ENCODE results near the gene PRKAR1B. TPM values are rescaled to one million over a fixed set of nuclear protein-coding genes. Genes with fewer than 3 reads are reported as not detected.
A peak's percentile ranks its signal among the peaks of the same experiment; 100 is the strongest.

The PRKAR1B gene
- total and polyA plus RNA-seq, 10 donors = 9.9 to 39.5 (median 23.5) TPM

GRCh38 chr7:631964-632830 lies 94.9 kb downstream of the PRKAR1B start:
- Histone ChIP-seq H3K9me3 (peaks cover 0 to 4% (median 0%) of the 10 kb centered on the region in 8 donors), H3K4me3 (no peak overlapping the region), H3K27me3 (replicated peaks in 1 of 7) (no peaks in the 10 kb centered on the region), H3K4me1 (peaks cover 0 to 12% (median 3%) of the 10 kb centered on the region in 6 donors), H3K36me3 (no peaks in the 10 kb centered on the region), H3K27ac (no peak overlapping the region)
- no peak for TF ChIP-seq POLR2A (IDR thresholded peaks at IDR 0.05)
- TF ChIP-seq CTCF (IDR thresholded peaks at IDR 0.05 in 8 of 11, conservative IDR thresholded peaks at IDR 0.05 in 3 of 11) = no peak
- TF ChIP-seq POLR2AphosphoS5 (IDR thresholded peaks at IDR 0.05) = no peak
- DNase-seq = peak; percentile 61
- intact Hi-C loops (cut with DNase I; ENCODE audit: low total_unique reads) = loop anchor here (10.0 kb wide), 1 partner anchor 297 kb away; no protein-coding TSS in a partner anchor
- WGBS, 5 donors = 93 to 96% (median 95%) methylated on average over 26 to 39 of the region's 39 CpGs

- no peak for TF ChIP-seq CTCF (IDR thresholded peaks at IDR 0.05 in 8 of 11, conservative IDR thresholded peaks at IDR 0.05 in 3 of 11)
- no peak for TF ChIP-seq POLR2A (IDR thresholded peaks at IDR 0.05)
- TF ChIP-seq POLR2AphosphoS5 (IDR thresholded peaks at IDR 0.05) = no peak
- H3K27me3 ChIP-seq (replicated peaks in 1 of 7) = no peaks in the 10 kb centered on the region
- 88 to 97% (median 93%) methylated on average over 9 to 17 of the region's 17 CpGs for WGBS, 5 donors
- peak; percentile 62 for DNase-seq
- H3K27ac ChIP-seq = no peak overlapping the region
- H3K36me3 ChIP-seq = no peaks in the 10 kb centered on the region
- intact Hi-C loops (cut with DNase I; ENCODE audit: low total_unique reads) = loop anchor here (10.0 kb wide), 1 partner anchor 296 kb away; no protein-coding TSS in a partner anchor
- peaks cover 0 to 5% (median under 1%) of the 10 kb centered on the region in 6 donors for H3K4me1 ChIP-seq
- H3K9me3 ChIP-seq = peaks cover 0 to 13% (median 3%) of the 10 kb centered on the region in 8 donors
- no peak overlapping the region for H3K4me3 ChIP-seq
Observed at GRCh38 chr7:631291-631711, 95.8 kb downstream of the PRKAR1B start.

GRCh38 chr7:630539-630938 lies 96.5 kb downstream of the PRKAR1B start:
- no peaks in the 10 kb centered on the region for H3K27me3 ChIP-seq (replicated peaks in 1 of 7)
- H3K27ac ChIP-seq = no peak overlapping the region
- DNase-seq = peak; percentile 49
- peaks cover 0 to 20% (median 11%) of the 10 kb centered on the region in 8 donors for H3K9me3 ChIP-seq
- WGBS, 5 donors = 78 to 88% (median 82%) methylated on average over 4 to 5 of the region's 5 CpGs
- TF ChIP-seq POLR2AphosphoS5 (IDR thresholded peaks at IDR 0.05) (no peak), CTCF (IDR thresholded peaks at IDR 0.05 in 8 of 11, conservative IDR thresholded peaks at IDR 0.05 in 3 of 11) (no peak), POLR2A (IDR thresholded peaks at IDR 0.05) (no peak)
- H3K4me1 ChIP-seq = peaks cover 0 to 5% (median 0%) of the 10 kb centered on the region in 6 donors
- intact Hi-C loops (cut with DNase I; ENCODE audit: low total_unique reads) = loop anchor here (10.0 kb wide), 1 partner anchor 296 kb away; no protein-coding TSS in a partner anchor
- no peaks in the 10 kb centered on the region for H3K36me3 ChIP-seq
- H3K4me3 ChIP-seq = no peak overlapping the region

GRCh38 chr7:630111-630511 lies 97.0 kb downstream of the PRKAR1B start:
- Histone ChIP-seq H3K27me3 (replicated peaks in 1 of 7) (no peaks in the 10 kb centered on the region), H3K9me3 (peaks cover 3 to 24% (median 15%) of the 10 kb centered on the region in 8 donors), H3K36me3 (no peaks in the 10 kb centered on the region), H3K27ac (no peak overlapping the region), H3K4me3 (no peak overlapping the region), H3K4me1 (peaks cover 0 to under 1% (median 0%) of the 10 kb centered on the region in 6 donors)
- peak; percentile 59 for DNase-seq
- 96 to 99% (median 97%) methylated on average over 8 to 12 of the region's 12 CpGs for WGBS, 5 donors
- TF ChIP-seq POLR2A (IDR thresholded peaks at IDR 0.05) (no peak), CTCF (IDR thresholded peaks at IDR 0.05 in 8 of 11, conservative IDR thresholded peaks at IDR 0.05 in 3 of 11) (no peak), POLR2AphosphoS5 (IDR thresholded peaks at IDR 0.05) (no peak)
- intact Hi-C loops (cut with DNase I; ENCODE audit: low total_unique reads) = loop anchor here (10.0 kb wide), 1 partner anchor 295 kb away; no protein-coding TSS in a partner anchor
